ENCODE measurements around the gene POU2F1. TPM values are rescaled to one million over a fixed set of nuclear protein-coding genes. Genes with fewer than 3 reads are reported as not detected.

POU2F1 gene
- total and polyA plus RNA-seq, 7 donors: 0.83 to 9.0 (median 6.3) TPM

- WGBS, 3 donors: 19 to 39% (median 25%) methylated on average over 1 of the region's 1 CpG
- Histone ChIP-seq H3K27ac (no peak overlapping the region), H3K4me3 (no peak overlapping the region), H3K36me3 (ENCODE audit: insufficient read depth in 1 of 2, low read depth in 1 of 2) (no peaks in the 10 kb centered on the region), H3K27me3 (ENCODE audit: insufficient read depth in 3 of 3, low read length in 2 of 3) (no peaks in the 10 kb centered on the region), H3K4me1 (peaks cover 14% of the 10 kb centered on the region), H3K9me3 (no peaks in the 10 kb centered on the region)
- DNase-seq (no peak), ATAC-seq (no peak)
- TF ChIP-seq, protein P1, sequence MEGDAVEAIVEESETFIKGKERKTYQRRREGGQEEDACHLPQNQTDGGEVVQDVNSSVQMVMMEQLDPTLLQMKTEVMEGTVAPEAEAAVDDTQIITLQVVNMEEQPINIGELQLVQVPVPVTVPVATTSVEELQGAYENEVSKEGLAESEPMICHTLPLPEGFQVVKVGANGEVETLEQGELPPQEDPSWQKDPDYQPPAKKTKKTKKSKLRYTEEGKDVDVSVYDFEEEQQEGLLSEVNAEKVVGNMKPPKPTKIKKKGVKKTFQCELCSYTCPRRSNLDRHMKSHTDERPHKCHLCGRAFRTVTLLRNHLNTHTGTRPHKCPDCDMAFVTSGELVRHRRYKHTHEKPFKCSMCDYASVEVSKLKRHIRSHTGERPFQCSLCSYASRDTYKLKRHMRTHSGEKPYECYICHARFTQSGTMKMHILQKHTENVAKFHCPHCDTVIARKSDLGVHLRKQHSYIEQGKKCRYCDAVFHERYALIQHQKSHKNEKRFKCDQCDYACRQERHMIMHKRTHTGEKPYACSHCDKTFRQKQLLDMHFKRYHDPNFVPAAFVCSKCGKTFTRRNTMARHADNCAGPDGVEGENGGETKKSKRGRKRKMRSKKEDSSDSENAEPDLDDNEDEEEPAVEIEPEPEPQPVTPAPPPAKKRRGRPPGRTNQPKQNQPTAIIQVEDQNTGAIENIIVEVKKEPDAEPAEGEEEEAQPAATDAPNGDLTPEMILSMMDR (IDR thresholded peaks at IDR 0.05): no peak
- intact Hi-C loops (cut with DNase I): loop anchor here in 1 of 2 donors (10.0 kb wide), 1 partner anchor 81 kb away; no protein-coding TSS in a partner anchor
Observed at GRCh38 chr1:167345386-167345733, 124.7 kb downstream of the POU2F1 start.

DNA sequence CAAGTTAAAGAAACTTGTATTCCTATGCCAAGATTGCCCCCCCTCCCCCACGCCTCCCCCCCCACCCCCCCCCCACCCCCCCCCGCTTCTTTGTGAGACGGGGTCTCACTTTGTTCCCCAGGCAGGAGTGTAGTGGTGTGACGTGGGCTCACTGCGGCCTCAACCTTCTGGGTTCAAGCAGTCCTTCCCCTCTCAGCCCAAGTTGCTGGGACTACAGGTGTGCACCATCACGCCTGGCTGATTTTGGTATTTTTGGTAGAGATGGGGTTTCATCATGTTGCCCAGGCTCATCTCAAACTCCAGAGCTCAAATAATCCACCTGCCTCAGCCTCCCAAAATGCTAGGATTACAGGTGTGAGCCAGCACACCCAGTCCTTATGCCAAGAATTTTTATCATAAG, 136.6 kb downstream of the POU2F1 start:
- ATAC-seq (no peak), DNase-seq (no peak)
- TF ChIP-seq, protein P1 (IDR thresholded peaks at IDR 0.05): no peak
- H3K27ac ChIP-seq: no peak overlapping the region
- intact Hi-C loops (cut with DNase I): no loop called here
- H3K9me3 ChIP-seq: no peaks in the 10 kb centered on the region
- WGBS, 3 donors: 80 to 95% (median 94%) methylated on average over 3 to 6 of the region's 6 CpGs
- H3K27me3 ChIP-seq (ENCODE audit: insufficient read depth in 3 of 3, low read length in 2 of 3): no peaks in the 10 kb centered on the region
- no peaks in the 10 kb centered on the region for H3K4me1 ChIP-seq
- no peaks in the 10 kb centered on the region for H3K36me3 ChIP-seq (ENCODE audit: insufficient read depth in 1 of 2, low read depth in 1 of 2)
- H3K4me3 ChIP-seq: no peak overlapping the region

GRCh38 chr1:167359295-167359694, 138.6 kb downstream of the POU2F1 start:
- ATAC-seq (no peak), DNase-seq (no peak)
- TF ChIP-seq, protein P1 (IDR thresholded peaks at IDR 0.05): no peak
- Histone ChIP-seq H3K9me3 (no peaks in the 10 kb centered on the region), H3K27me3 (ENCODE audit: insufficient read depth in 3 of 3, low read length in 2 of 3) (no peaks in the 10 kb centered on the region), H3K27ac (no peak overlapping the region), H3K36me3 (ENCODE audit: insufficient read depth in 1 of 2, low read depth in 1 of 2) (no peaks in the 10 kb centered on the region), H3K4me3 (no peak overlapping the region), H3K4me1 (no peaks in the 10 kb centered on the region)
- 95 to 98% (median 96%) methylated on average over 4 of the region's 4 CpGs for WGBS, 3 donors
- intact Hi-C loops (cut with DNase I): no loop called here

- H3K27me3 ChIP-seq (ENCODE audit: insufficient read depth in 3 of 3, low read length in 2 of 3): no peaks in the 10 kb centered on the region
- DNase-seq (no peak), ATAC-seq (no peak)
- 93 to 95% (median 95%) methylated on average over 4 of the region's 4 CpGs for WGBS, 3 donors
- H3K27ac ChIP-seq: no peak overlapping the region
- intact Hi-C loops (cut with DNase I): no loop called here
- no peaks in the 10 kb centered on the region for H3K4me1 ChIP-seq
- H3K36me3 ChIP-seq (ENCODE audit: insufficient read depth in 1 of 2, low read depth in 1 of 2): peaks cover 0 to under 1% of the 10 kb centered on the region in 2 donors
- no peaks in the 10 kb centered on the region for H3K9me3 ChIP-seq
- no peak overlapping the region for H3K4me3 ChIP-seq
- TF ChIP-seq, protein P1 (IDR thresholded peaks at IDR 0.05): no peak
Observed at GRCh38 chr1:167360120-167360519, 139.4 kb downstream of the POU2F1 start.

DNA sequence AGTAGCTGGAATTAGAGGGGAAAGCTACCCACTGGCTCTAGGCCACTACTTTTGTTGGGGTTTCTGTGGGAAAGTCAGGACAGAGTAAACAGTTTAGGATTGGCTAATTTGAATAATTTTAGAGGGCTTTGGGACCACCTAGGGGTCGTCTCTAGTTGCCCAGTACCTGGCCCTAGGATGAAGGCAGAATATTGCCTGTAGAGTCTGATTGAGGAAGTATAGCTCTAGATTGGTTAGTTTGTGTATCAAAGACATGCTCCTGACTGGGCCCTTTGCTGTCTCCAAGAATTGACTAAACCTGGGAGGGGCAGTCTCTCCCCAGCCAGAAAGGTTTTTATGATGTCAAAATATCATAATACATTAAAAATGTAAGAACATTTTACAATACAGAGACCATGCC, 142.0 kb downstream of the POU2F1 start:
- no peak for ATAC-seq
- Histone ChIP-seq H3K9me3 (no peaks in the 10 kb centered on the region), H3K4me1 (no peaks in the 10 kb centered on the region), H3K27ac (no peak overlapping the region), H3K36me3 (ENCODE audit: insufficient read depth in 1 of 2, low read depth in 1 of 2) (peaks cover 0 to 8% of the 10 kb centered on the region in 2 donors), H3K4me3 (no peak overlapping the region), H3K27me3 (ENCODE audit: insufficient read depth in 3 of 3, low read length in 2 of 3) (no peaks in the 10 kb centered on the region)
- intact Hi-C loops (cut with DNase I): no loop called here
- TF ChIP-seq, protein P1 (IDR thresholded peaks at IDR 0.05): no peak
- 87 to 95% (median 91%) methylated on average over 1 of the region's 1 CpG for WGBS, 3 donors
- no peak for DNase-seq
